Common myeloid progenitor, CD34-positive (primary cell): Measurements from ENCODE around the gene NRGN.

Source experiments
- CTCF ChIA-PET: fragments of 350-600 bp; sonication (Branson Sonifier 250); formaldehyde crosslinking; loops from one replicate; lab custom pipeline; 2021; ENCODE audit warnings: antibody characterized with exemption; lab: Charles Lee
- POLR2A ChIA-PET: fragments of 350-600 bp; sonication (Branson Sonifier 250); formaldehyde crosslinking; loops from one replicate; lab custom pipeline; 2021; ENCODE audit warnings: antibody characterized with exemption; lab: Charles Lee
- DNase-seq, 3 donors: peaks; one replicate each; pipeline versions ENCODE4 v3.0.0 to v3.0.0-alpha.2; 2013
- H3K27ac ChIP-seq, 2 experiments: 1 replicate in 1 of 2; 2 replicates in 1 of 2; pipeline ENCODE4 v1.7.0; 2013; ENCODE audit warnings: inconsistent platforms in 2 of 2, low read length in 2 of 2, mild to moderate bottlenecking in 2 of 2, low read depth in 1 of 2, moderate library complexity in 1 of 2; ENCODE audit not compliant: severe bottlenecking in 2 of 2, insufficient read depth in 1 of 2, poor library complexity in 1 of 2
- H3K27me3 ChIP-seq, 5 experiments: replicated peaks in 2 of 5; 1 replicate in 3 of 5; 2 replicates in 2 of 5; pipeline versions ENCODE4 v1.6.1 to v1.7.0; 2013; ENCODE audit warnings: low read length in 4 of 5, mild to moderate bottlenecking in 2 of 5, moderate library complexity in 2 of 5, inconsistent platforms in 1 of 5; ENCODE audit not compliant: insufficient read depth in 5 of 5, control insufficient read depth in 4 of 5
- H3K36me3 ChIP-seq, 4 experiments: 1 replicate in 2 of 4; 2 replicates in 2 of 4; pipeline versions ENCODE4 v1.6.1 to v1.7.0; 2013; ENCODE audit warnings: low read length in 3 of 4, control low read depth in 1 of 4, mild to moderate bottlenecking in 1 of 4; ENCODE audit not compliant: control insufficient read depth in 4 of 4, insufficient read depth in 4 of 4
- H3K4me1 ChIP-seq, 4 experiments: 1 replicate in 3 of 4; 2 replicates in 1 of 4; pipeline versions ENCODE4 v1.6.1 to v1.7.1; 2013; ENCODE audit warnings: low read length in 3 of 4, mild to moderate bottlenecking in 3 of 4, control low read depth in 1 of 4, inconsistent platforms in 1 of 4, moderate library complexity in 1 of 4; ENCODE audit not compliant: control insufficient read depth in 4 of 4, insufficient read depth in 4 of 4; ENCODE audit errors: control extremely low read depth in 1 of 4
- H3K4me3 ChIP-seq, 7 experiments: 1 replicate in 4 of 7; 2 replicates in 3 of 7; pipeline versions ENCODE4 v1.5.1 to v1.7.0; 2013; ENCODE audit warnings: mild to moderate bottlenecking in 7 of 7, low read length in 6 of 7, moderate library complexity in 6 of 7, inconsistent platforms in 2 of 7, low read depth in 2 of 7, control low read depth in 1 of 7; ENCODE audit not compliant: insufficient read depth in 4 of 7, control insufficient read depth in 1 of 7; ENCODE audit errors: extremely low read depth in 1 of 7
- H3K9me3 ChIP-seq, 5 experiments: 1 replicate in 4 of 5; 2 replicates in 1 of 5; pipeline versions ENCODE4 v1.6.1 to v1.7.1; 2013; ENCODE audit warnings: low read length in 4 of 5, mild to moderate bottlenecking in 2 of 5, inconsistent platforms in 1 of 5, low read depth in 1 of 5, moderate library complexity in 1 of 5; ENCODE audit not compliant: control insufficient read depth in 4 of 5, insufficient read depth in 2 of 5; ENCODE audit errors: control extremely low read depth in 1 of 5
- WGBS: methylation state at CpG from one replicate; pipeline ENCODE4 v1.1.5; 2013; ENCODE audit not compliant: insufficient coverage; 5-methylcytosine and 5-hydroxymethylcytosine counted together

Gene NRGN

DNA sequence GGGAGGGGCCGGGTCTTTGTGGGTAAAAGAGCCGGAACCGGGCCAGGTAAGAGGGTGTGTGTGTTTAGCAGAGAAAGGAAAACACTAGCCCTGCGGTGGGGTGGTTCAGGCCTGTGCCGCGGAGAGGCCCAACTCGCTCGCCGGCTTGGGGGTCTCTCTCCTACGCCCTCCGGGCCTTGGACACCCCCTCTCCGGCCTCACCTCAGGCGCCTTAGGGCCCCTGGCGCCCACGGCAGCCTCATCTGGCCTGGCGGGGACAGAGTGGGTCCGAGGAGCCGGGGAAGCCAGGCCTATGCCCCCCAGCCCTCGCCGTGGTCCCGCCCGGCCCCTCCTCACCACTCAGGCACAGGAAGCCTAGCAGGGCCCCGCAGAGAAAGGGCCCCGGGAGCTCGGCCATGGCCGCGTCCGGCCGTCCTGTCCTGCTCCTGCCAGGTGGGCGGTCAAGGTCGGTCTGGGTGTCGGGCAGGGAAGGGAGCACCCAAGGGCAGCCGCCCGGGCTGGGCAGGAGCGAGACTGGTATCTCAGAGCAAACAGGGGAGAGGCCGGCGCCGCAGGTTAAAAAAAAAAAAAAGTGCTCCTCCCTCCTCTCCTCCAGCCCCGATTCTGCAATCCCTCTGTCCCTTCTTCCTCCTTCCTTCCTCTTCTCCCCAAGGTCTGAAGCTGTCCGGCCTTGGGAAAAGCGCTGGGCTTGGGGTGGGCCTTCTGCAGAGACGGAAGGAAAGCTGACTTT is 12.2 kb downstream of the NRGN start, which contains the start of gene VSIG2:
VSIG2 (minus strand) TSS at position 515 of the 730 bp plus-strand sequence; CDS start at position 397, 118 bp downstream.
- H3K9me3 ChIP-seq: no peaks in the 10 kb centered on the region
- H3K36me3 ChIP-seq: peaks cover 3 to 8% (median 7%) of the 10 kb centered on the region in 4 experiments
- POLR2A ChIA-PET: interaction anchor here (0.6 kb wide), 1 partner anchor 81 kb away, joined by 3 read pairs; no protein-coding TSS in a partner anchor
- CTCF ChIA-PET: interaction anchor here (1.0 to 14.9 kb wide), 6 partner anchors 9 to 95 kb away, joined by 3 to 205 read pairs (median 6); partner anchors contain the start of genes ESAM and NRGN
- peak within 1 kb of the TSS in 1 of 7 experiments; percentile 34 for H3K4me3 ChIP-seq
- DNase-seq: no peak
- 87% methylated on average over 16 of the region's 42 CpGs for WGBS
- H3K4me1 ChIP-seq: peaks cover 0 to 27% (median 16%) of the 10 kb centered on the region in 4 experiments
- no peaks in the 10 kb centered on the region for H3K27me3 ChIP-seq
- H3K27ac ChIP-seq: no peak within 1 kb of the TSS

- ChIA-PET CTCF (interaction anchor here (0.9 to 14.9 kb wide), 10 partner anchors 9 to 113 kb away, joined by 3 to 205 read pairs (median 3); partner anchors contain the start of genes ESAM and NRGN), POLR2A (interaction anchor here (0.6 kb wide), 1 partner anchor 82 kb away, joined by 3 read pairs; no protein-coding TSS in a partner anchor)
- peak in 2 of 3 donors; percentile 23 to 37 for DNase-seq
- no peaks in the 10 kb centered on the region for H3K27me3 ChIP-seq
- peaks cover 0 to 28% (median 15%) of the 10 kb centered on the region in 4 experiments for H3K4me1 ChIP-seq
- H3K27ac ChIP-seq: no peak overlapping the region
- no peaks in the 10 kb centered on the region for H3K9me3 ChIP-seq
- 43% methylated on average over 10 of the region's 10 CpGs for WGBS
- H3K4me3 ChIP-seq: peak overlapping the region in 1 of 7 experiments; percentile 34
- H3K36me3 ChIP-seq: peaks cover 3 to 8% (median 4%) of the 10 kb centered on the region in 4 experiments
Measured at GRCh38 chr11:124752471-124753102, 12.8 kb downstream of the NRGN start.

DNA sequence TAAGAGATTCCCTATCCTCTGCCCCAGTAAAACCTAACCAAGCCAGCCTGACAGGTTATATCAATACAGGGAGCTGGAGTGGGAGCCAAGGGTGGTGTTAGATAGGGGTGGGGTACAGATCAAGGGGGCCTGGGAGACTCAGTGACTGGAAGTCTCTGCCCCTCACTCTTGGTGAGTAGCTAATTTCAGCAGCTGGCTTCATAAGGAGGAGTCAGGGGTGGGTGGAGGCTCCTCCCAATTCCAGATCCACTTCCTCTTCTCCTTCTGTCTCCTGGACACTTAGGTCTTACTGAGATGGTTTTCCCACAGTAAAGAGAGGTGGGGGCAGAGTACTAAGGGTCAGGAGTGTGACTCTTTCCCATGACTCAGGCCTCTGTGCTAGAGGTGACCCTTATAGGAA is 13.5 kb downstream of the NRGN start:
- Histone ChIP-seq H3K4me1 (peaks cover 0 to 34% (median 21%) of the 10 kb centered on the region in 4 experiments), H3K27me3 (no peaks in the 10 kb centered on the region), H3K9me3 (no peaks in the 10 kb centered on the region), H3K27ac (no peak overlapping the region), H3K4me3 (no peak overlapping the region), H3K36me3 (peaks cover 3 to 8% (median 4%) of the 10 kb centered on the region in 4 experiments)
- no peak for DNase-seq
- CTCF ChIA-PET: interaction anchor here (0.9 to 14.9 kb wide), 7 partner anchors 9 to 113 kb away, joined by 3 to 205 read pairs (median 7); partner anchors contain the start of genes ESAM and NRGN
- POLR2A ChIA-PET: no interaction called here

DNA sequence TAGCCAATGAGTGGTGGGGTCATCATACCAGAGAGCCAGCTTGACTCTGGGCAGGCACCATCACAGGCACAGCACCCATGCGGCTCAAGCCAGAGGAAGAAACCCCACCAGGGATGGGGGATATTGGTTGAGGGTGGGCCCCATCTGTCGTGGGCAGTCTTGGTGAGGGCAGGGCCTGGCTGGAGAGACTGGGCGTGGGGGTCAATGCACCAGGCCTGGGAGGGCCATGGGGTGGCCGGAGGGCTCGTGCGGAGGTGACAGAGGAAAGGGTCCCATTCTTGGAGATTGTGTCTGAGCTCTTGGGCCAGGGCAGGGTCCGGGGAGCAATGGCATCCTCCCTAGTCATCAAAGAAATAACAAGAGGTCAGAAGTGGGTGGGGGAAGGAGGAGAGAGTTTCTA is 13.9 kb downstream of the NRGN start:
- H3K27me3 ChIP-seq: no peaks in the 10 kb centered on the region
- no peak overlapping the region for H3K27ac ChIP-seq
- peaks cover 0 to 35% (median 24%) of the 10 kb centered on the region in 4 experiments for H3K4me1 ChIP-seq
- no peaks in the 10 kb centered on the region for H3K9me3 ChIP-seq
- WGBS: 100% methylated on average over 3 of the region's 7 CpGs
- POLR2A ChIA-PET: interaction anchor here (1.1 kb wide), 1 partner anchor 17 kb away, joined by 3 read pairs; no protein-coding TSS in a partner anchor
- DNase-seq: no peak
- no peak overlapping the region for H3K4me3 ChIP-seq
- H3K36me3 ChIP-seq: peaks cover 3 to 8% (median 4%) of the 10 kb centered on the region in 4 experiments
- CTCF ChIA-PET: interaction anchor here (1.2 to 14.9 kb wide), 5 partner anchors 9 to 109 kb away, joined by 3 to 205 read pairs (median 7); partner anchors contain the start of genes ESAM and NRGN

GRCh38 chr11:124754309-124754708 is 14.6 kb downstream of the NRGN start:
- ChIA-PET CTCF (interaction anchor here (1.6 to 14.9 kb wide), 3 partner anchors 8 to 110 kb away, joined by 7 to 205 read pairs (median 22); partner anchors contain the start of genes ESAM and NRGN), POLR2A (interaction anchor here (1.1 kb wide), 1 partner anchor 17 kb away, joined by 3 read pairs; no protein-coding TSS in a partner anchor)
- no peaks in the 10 kb centered on the region for H3K27me3 ChIP-seq

GRCh38 chr11:124754710-124755109 is 15.0 kb downstream of the NRGN start:
- CTCF ChIA-PET: interaction anchor here (2.3 to 14.9 kb wide), 4 partner anchors 8 to 112 kb away, joined by 7 to 205 read pairs (median 28); partner anchors contain the start of genes ESAM and NRGN
- no peaks in the 10 kb centered on the region for H3K27me3 ChIP-seq
- H3K4me1 ChIP-seq: peaks cover 1 to 40% (median 34%) of the 10 kb centered on the region in 4 experiments
- no peak overlapping the region for H3K27ac ChIP-seq
- DNase-seq: no peak
- H3K4me3 ChIP-seq: no peak overlapping the region
- POLR2A ChIA-PET: interaction anchor here (1.1 kb wide), 1 partner anchor 18 kb away, joined by 3 read pairs; no protein-coding TSS in a partner anchor
- H3K9me3 ChIP-seq: no peaks in the 10 kb centered on the region
- 87% methylated on average over 3 of the region's 6 CpGs for WGBS
- peaks cover 3 to 8% (median 4%) of the 10 kb centered on the region in 4 experiments for H3K36me3 ChIP-seq

More at GRCh38 chr11:124754309-124754708, 14.6 kb downstream of the NRGN start:
- H3K36me3 ChIP-seq: peaks cover 3 to 8% (median 4%) of the 10 kb centered on the region in 4 experiments
- no peaks in the 10 kb centered on the region for H3K9me3 ChIP-seq
- H3K4me1 ChIP-seq: peaks cover 1 to 36% (median 30%) of the 10 kb centered on the region in 4 experiments
- WGBS: 94% methylated on average over 2 of the region's 4 CpGs
- DNase-seq: no peak
- no peak overlapping the region for H3K27ac ChIP-seq
- H3K4me3 ChIP-seq: no peak overlapping the region
